ENCODE data around the gene CELF2.

Gene CELF2

DNA sequence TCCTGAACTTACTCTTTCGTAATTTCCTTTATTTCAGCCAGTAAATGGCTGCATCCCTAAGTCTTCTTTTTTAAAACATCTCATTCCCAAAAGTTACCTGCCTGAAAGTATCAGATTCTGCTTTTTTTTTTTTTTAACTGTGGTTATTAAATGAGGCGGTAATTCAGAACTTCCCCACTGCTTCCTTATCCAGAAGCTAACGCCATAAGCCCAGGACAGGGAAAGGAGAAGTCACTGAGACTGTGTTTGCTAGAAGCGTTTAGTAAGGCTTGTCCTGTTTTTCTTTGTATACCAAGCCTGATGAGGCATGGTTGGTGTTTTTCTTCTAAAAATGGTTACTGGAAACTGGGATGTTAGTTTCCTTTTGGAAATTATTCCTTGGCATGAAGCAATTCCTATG lies 197.8 kb downstream of the CELF2 start:
- no peak for DNase-seq (ENCODE audit: low read depth in 2 of 3, low spot score in 1 of 3)

DNA sequence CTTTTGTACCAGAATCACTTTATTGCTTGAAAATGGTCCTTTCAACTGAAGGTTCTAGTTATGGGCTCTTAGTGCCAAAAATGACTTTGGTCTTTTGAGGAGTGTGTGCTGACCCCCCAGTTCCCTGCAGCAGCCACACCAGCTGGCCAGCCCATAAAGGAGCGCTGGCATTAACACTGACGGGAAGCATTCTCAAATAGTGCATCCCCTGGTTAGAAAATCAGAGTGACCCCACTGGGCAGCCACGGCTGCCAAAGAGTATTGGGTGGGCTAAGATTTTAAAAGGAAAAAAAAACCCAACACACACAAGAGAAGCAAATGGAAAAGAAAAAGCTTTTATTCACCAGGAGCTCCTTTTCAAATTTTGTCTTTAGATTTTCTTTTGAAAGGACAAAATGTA lies 199.8 kb downstream of the CELF2 start:
- no peak for DNase-seq (ENCODE audit: low read depth in 2 of 3, low spot score in 1 of 3)

DNA sequence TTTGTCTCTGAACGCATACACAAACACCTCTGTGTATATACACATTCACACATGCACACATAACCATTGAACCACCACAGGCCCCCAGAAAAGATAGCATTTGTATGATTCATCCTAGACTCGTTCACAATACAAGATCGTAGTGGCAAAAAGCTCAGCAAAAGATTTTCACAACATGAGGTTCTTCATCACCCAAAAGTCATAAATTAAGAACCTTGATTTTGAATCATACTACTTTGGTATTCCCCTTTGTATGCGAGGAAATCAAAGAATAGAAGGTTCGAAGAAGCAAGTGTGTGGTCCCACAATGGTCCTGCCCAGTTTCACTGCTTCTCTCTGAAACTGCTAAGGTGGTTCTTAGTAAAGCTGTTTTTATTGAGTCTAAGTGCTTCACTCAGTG lies 200.7 kb downstream of the CELF2 start:
- no peak for DNase-seq (ENCODE audit: low read depth in 2 of 3, low spot score in 1 of 3)

DNA sequence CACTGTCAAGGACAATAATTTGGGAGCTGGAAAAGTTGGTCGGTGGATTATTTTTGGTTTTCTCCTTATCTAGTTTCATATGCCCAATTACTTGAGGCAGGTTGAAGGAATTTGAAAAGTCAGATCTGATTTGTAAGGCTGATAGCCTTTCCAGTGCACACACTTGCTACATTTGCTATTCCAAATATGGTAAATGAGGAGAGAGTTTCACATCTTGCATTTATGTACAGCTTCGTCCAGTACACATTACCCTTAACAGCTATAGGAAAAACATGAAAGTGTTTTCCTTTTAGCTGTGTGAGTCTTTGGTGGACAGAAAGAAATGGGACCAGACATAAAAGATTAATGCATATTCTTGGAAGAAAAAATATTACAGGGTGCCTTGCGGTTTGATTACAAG lies 201.8 kb downstream of the CELF2 start:
- no peak for DNase-seq (ENCODE audit: low read depth in 2 of 3, low spot score in 1 of 3)

DNA sequence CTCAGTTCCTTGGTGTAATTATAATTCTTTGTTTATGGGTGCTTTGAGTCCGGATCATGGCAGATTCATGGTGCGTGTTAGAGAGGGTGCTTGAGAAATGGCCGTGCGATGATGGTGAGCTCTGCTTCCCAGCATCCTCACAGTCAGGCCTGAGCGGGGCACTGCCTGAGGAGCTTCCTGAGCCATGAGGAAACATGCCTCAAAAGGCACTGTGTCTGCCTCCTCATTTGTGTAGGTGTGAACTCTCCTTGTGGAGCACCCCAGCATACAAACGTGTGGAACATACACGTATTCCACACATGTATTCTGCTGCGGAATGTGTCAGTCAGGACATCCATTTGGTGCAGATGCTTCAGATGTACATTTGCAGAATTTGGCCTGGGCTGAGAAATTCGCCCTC lies 205.4 kb downstream of the CELF2 start:
- no peak for DNase-seq (ENCODE audit: low read depth in 2 of 3, low spot score in 1 of 3)

DNA sequence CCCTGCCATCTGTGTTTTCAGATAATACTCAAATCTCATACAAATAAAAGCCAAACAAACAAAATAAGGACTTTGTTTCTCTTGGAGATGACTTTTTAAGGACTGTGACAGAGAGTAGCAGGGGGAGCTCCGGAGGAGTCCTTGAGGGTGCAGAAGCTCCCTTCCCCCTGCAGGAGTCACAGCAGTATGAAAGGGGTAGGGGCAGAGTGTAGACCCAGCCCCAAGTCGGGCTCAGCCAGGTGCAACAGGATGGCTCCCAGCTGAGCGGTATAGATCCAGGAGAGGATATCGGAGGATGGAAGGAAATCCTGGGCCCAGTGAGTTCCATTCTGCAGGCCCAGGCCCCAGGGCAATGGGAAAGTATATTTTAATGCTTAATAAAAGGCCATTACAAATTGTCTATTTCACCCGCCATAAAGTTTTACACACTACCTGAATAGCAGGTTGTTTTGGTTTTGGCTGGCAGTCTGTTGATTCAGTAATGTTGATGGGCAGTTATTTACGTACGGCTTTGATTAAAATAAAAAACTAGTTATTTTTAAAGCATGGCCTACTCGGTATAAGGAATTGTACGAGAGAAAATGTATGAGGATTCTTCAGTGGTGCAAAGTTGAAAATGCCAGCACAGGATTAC lies 206.0 kb downstream of the CELF2 start:
- DNase-seq (ENCODE audit: low read depth in 2 of 3, low spot score in 1 of 3): no peak

DNA sequence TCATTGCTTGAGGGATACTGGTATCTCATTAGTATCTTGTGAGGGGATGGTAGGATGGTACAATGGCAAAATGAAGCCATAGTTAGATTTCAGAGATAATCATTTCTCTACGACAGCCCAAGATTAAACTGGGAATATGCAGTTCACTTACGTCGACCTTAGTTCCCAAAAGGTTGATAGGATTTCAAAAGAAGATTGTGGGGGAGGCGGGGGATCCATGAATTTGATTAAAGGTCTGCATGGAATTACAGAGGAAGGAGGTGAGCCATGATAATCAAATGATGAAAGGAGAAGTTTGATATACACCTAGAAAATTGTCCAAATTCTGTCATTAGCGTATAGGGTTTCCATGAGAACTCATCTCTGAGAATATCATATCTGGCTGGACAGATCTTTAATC lies 206.6 kb downstream of the CELF2 start:
- no peak for DNase-seq (ENCODE audit: low read depth in 2 of 3, low spot score in 1 of 3)

DNA sequence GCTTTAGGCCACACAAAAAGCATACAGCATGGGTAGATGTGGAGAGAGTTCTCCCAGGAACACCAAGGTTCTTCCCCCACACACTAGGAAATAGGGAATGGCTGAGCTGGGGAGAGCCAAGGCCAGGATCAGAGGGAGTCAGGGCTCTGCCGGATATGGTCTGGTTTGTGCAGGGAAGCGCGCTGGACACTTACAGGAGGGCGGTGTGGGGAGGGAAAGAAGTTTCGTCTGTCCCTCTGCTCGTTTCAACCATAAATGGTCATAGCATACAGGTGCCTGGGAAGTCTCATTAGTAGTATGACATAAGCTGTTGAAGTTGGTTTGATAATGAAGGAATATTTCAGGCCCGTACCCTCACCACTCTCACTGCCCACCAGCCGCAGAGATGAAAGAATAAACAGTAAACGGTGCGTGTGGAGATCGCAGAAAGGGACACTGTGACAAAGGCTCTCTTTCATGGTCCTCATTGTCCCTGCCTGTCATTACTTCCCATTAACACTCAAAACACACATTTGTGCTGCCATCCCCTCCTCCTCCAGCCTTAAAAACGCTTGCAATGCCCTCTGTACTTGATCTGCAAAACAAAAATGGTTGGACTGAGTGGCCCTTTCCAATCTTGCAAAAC lies 207.2 kb downstream of the CELF2 start:
- DNase-seq (ENCODE audit: low read depth in 2 of 3, low spot score in 1 of 3): no peak

DNA sequence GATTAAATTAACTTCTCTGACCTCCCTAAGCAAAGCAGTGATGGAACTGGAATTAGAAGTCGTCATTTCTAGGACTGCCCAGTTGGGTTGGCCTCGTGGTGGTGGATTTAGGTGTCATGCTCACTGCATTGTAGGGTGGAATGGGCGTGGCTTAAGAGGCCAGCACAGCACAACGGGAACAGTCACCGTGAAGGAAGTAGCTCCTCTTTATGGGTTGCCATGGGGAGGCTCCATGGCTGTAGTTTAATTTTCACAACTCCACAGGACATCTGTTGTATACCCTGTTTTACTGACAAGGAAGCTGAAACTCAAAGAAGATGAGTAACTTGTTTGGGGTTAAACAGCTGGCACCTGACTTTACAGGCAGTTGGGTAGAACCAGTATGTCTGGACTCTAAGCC lies 208.3 kb downstream of the CELF2 start:
- DNase-seq (ENCODE audit: low read depth in 2 of 3, low spot score in 1 of 3): peak; percentile 58 to 69 (median 67)

DNA sequence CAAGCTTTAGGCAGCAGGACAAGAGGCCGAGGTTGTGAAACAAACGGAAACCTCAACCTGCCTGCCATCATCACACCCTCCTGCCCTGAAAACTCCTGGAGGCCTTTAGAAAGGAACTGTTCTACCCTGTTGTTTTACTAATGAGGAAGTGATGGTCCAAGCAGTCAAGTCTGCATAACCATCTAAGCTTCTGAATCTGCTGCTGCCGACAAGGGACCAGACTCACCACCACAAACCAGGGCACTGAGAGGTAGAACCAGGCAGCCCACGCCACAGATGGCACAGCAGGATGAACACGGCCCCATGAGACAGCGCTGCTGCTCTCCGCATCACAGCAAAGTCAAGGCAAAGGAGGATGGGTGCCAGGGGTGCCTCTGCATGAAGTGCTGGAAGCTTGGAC lies 209.4 kb downstream of the CELF2 start:
- DNase-seq (ENCODE audit: low read depth in 2 of 3, low spot score in 1 of 3): no peak

DNA sequence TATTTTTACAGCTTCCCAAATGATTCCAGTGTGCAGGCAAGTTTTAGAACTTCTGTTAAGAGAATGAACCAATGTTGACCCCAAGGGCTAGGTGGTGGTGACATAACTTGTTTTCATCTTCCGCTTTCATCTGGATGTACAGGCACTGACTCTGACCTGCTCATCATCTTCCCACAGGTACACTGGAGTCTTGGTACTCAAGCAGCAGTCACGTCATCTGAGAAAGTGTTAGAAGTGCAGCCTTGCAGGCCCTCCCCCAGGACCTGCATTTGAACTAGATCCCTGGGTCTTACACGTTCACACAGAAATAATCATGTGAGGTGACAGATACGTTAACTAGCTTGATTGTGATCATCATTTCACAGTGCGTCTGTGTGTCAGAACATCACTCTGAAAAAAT lies 212.2 kb downstream of the CELF2 start:
- no peak for DNase-seq (ENCODE audit: low read depth in 2 of 3, low spot score in 1 of 3)

DNA sequence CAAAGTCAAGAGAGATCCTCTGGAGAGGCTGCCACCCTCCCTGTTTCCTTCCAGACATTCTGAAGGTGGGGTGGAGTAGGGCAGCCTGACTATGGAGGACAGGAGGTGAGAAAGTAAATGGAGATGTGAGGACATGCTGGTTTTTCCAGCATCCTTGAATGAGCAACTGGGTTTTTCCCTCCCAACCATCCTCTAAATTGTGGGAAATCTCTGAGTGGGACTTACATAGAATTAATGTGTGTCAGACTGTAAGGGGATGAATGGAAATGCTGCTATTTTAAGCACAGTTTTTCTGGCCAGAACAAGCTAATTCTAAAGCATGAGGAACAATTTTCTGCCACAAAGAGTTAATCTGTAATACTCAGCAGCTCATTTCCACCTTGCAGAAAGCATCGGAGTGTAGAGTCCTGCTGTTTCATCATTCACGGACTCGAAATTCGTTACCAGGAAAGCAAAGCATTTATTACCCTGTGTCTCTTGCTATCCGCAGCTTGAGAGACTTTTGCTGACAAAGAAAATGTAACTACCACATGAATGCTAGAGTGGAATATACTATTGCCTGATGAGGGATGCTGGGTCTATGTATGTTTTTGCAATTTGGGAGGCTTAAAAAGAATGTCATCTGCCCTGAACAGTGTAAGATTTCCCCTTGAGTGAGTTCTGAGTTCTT lies 213.0 kb downstream of the CELF2 start:
- DNase-seq (ENCODE audit: low read depth in 2 of 3, low spot score in 1 of 3): no peak

DNA sequence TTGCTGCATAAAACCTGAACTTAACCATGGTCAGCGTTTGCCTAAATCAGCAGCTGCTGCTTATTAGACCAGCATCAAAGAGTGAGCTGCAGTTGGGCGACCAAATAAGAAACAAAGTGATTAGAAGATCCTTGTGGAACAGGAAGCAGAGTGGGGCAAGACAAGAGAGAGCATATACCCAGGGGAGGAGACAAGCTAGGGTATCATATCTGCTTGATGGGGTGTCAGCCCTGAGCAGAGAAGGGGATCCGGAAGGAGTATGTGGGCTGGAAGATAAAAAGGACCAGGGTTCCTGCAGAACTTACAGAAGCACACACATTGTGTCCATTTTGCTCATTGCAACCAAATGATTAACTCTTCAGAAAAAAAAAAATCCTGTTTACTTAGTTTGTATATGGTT lies 213.6 kb downstream of the CELF2 start:
- no peak for DNase-seq (ENCODE audit: low read depth in 2 of 3, low spot score in 1 of 3)

DNA sequence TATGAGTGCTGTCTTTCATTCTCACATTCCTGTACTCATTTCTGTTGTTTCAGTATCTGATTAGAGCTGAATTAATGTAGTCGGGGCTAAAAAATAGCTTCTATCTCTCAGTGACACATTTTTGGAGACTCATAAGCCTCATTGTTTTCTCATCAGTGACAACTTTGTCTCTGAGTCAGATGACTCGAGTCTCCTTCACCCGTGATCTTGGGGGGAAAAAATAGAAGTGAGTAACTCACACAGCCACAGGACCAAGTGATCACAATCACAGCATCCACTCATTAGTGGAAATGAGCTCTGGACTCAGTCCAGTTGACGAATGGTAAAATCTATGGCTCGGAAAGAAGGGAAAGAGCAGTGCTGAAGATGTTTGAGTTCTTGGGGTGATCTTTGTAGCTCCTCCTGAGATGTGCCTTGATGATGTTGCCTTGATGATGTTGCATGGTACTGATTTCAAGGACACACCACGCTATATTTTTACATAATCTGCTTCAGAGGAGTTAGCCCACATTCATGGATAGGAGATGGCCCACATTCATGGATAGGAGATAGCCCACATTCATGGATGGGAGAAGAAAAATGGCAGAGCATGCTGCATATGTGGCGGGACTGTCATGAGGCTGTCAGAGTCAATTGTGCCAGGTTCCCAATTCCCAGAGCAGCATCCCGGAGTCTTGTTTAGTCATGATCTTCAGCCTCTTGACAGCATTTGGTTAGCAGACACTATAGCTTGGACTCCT lies 214.7 kb downstream of the CELF2 start:
- DNase-seq (ENCODE audit: low read depth in 2 of 3, low spot score in 1 of 3): no peak

DNA sequence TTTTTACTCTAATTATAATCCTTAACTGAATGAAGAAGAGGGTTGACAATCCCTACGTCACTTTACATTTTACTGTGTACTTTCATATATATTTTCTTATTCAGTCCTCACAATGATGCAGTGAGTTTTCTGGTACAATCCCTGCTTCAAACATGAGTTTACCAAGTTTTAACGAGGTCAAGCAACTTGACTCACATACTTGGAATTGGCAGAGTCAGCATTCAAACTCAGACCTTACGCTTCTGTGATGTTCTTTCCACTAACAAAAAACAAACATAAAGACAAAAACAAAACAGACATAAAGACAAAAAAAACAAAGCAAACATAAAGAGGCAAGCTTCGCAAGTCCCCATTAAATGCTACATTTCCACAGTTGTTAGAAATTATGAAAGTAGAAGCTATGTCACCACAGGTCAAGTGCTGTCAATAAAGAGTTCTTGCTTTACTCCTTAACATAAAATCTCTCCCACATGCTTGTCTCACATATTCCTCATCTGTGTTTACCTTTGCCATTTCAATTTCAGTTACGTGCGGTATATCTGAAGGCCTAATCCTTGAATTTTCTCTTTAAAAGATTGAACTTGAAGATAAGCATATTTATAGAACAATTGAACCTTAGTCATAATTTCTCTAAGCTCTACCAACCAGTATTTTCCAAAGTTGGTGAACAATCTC lies 217.3 kb downstream of the CELF2 start:
- no peak for DNase-seq (ENCODE audit: low read depth in 2 of 3, low spot score in 1 of 3)

DNA sequence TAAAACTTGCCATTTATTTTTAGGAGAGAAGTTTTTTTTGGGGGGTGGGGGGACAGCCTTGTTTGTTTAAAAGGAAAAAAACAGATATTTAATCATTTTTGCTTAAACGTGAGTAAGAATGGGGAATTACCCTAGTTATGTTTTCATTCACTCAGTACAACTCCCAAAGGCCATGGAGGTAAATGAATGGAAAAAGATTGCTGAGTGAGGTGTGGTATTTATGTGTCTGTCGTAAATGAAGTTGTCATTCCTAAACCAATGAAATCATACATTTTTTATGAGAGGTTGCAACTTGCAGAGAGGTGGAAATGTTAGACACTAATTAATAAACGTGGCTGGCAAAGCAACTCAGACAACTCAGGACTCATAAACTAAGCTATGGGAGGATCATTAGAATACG lies 218.1 kb downstream of the CELF2 start:
- no peak for DNase-seq (ENCODE audit: low read depth in 2 of 3, low spot score in 1 of 3)

DNA sequence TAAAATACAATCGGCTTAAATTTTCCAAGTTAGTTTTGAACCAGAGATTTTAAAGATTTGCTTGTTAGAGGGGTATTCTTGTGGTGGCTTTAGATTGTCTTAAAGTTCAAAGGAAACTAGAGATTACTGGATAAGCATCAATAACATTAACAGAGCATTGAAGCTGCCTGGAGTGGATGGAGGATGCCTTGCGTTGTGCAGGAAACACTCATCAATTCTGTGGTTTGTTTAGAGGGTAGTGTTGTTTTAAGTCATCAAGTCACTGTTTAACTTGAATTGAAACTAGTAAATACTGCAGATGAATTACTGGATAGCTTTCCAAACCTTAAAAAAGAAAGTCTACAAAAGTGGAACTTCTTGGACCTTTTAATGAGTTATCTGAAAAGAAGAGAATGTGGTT lies 218.6 kb downstream of the CELF2 start:
- DNase-seq (ENCODE audit: low read depth in 2 of 3, low spot score in 1 of 3): no peak

DNA sequence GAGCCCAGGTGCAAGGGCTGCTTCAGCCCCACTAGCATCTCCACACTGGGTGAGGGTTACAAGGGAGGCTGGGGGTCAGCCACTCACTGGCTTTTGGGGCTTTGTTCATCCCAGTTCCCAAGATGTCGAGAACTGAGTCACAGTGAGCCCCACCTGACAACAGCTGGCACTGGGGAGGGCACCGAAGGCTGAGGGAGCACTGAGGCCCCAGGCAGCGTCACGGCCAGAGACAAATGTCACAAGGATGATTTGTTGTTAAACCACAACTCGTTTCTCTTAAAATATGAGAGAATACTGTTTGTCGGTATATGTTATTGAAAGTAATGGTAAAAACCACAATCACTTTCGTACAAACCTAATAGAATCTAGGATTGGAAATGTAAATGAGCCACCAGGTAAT lies 219.9 kb downstream of the CELF2 start:
- DNase-seq (ENCODE audit: low read depth in 2 of 3, low spot score in 1 of 3): no peak

DNA sequence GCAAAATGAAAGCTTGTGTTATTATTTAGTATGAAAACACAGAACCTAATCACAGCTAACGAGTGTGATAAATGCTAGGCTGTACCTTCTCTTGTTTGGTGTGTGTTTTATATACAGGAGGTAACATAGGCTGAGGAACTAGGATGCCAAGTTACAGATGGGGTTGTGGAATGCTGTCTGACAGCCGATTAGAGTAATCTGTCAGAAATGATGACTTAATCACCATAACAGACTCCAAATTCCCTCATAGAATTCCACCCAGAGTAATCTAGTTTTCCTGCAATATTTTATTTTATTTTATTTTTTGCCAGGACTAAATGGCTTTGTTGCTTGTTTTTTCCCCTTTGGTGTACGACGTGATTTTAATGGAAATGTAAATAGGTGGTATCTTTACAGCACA lies 221.2 kb downstream of the CELF2 start:
- DNase-seq (ENCODE audit: low read depth in 2 of 3, low spot score in 1 of 3): no peak

DNA sequence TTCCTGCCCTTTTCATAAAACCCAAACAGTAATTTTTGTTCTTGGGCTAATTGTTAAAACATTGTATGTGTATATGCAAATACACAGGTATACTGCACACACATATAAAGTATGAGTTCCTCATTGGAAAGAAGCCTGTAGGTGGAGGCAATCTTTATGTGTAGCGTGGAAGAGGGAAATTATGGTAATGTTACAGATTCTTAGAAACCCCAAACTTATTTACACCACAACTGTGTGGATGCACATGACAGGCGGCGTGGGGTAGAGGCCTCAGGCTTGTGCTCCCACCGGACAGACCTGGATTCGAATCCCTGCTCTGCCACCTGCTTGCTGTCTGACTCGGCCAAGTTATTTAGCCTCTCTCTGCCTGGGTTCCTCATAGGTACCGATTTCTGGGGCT lies 223.0 kb downstream of the CELF2 start:
- no peak for DNase-seq (ENCODE audit: low read depth in 2 of 3, low spot score in 1 of 3)
